C4-2B (cell line): ENCODE measurements around the gene FNDC3A.

ENCODE experiments used
- CTCF ChIP-seq: fragments of 450-650 bp; conservative IDR thresholded peaks from 2 replicates; pipeline ENCODE4 v1.5.1; 2017; ENCODE audit warnings: mild to moderate bottlenecking
- ZFX ChIP-seq: fragments of 450-650 bp; IDR thresholded peaks from 2 replicates; pipeline ENCODE4 v1.6.1; 2017

DNA sequence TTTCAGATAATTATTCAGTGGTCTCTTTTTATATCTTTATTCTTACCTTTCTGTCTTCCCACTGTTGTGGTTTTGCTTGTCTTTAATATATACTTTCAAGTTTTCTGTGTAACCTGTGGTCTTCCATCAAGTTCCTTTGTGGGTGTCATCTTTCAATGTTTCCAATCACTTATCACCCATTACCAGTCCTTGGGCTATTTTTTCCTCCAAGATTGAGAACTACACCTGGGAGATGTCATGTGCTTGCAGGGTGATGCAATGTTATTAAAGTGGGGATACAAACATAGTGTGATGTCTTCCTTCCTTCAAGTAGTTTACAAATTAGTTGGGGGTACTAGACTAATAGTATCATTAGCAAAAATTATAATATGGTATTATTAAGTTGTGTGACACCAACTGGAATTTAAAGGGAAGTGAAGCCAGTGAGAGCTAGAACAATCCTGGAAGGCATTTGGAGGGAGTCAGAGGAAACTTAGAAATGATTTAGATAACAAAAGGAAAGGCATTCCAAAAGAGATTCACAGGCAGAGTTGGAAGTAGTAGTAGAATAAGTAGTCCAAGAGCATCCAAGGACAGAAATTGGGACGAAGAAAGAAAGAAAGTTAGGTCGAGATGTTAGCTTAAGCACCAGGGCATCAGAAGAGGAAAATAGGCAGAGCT, 3.4 kb downstream of the FNDC3A start:
- TF ChIP-seq CTCF (no peak), ZFX (no peak)
